OCI-LY7 (cell line): ENCODE measurements around the gene ZNRF3. TPM values are rescaled to one million over a fixed set of nuclear protein-coding genes. Genes with fewer than 3 reads are reported as not detected.

Experiments
- BruUV-seq: library from RNA; stranded (reverse); fragments of 400-500 nt; replicated peaks from 2 replicates; lab custom pipeline; 2021; lab: Mats Ljungman, UMichigan
- CTCF ChIA-PET: fragments of 300-600 bp; sonication (Branson Sonifier 250); formaldehyde crosslinking; loops from one replicate; lab custom pipeline; 2022; ENCODE audit warnings: antibody characterized with exemption; ENCODE audit not compliant: unreplicated experiment; lab: Charles Lee
- POLR2A ChIA-PET: fragments of 300-600 bp; sonication (Branson Sonifier 250); formaldehyde crosslinking; loops from one replicate; lab custom pipeline; 2022; ENCODE audit warnings: antibody characterized with exemption; lab: Charles Lee
- DNase-seq: peaks from one replicate; pipeline ENCODE4 v3.0.0-alpha.2; 2015; ENCODE audit warnings: low spot score
- H2AFZ ChIP-seq: fragments of 200-600 bp; sonication (generic), shearing (Covaris generic); 2 replicates; pipeline ENCODE4 v1.6.1; 2014; ENCODE audit warnings: mild to moderate bottlenecking, antibody characterized with exemption, low read length, moderate library complexity
- H3K27ac ChIP-seq: fragments of 200-600 bp; sonication (generic); 2 replicates; pipeline ENCODE4 v1.5.1; 2014; ENCODE audit warnings: mixed run types, low read depth, mild to moderate bottlenecking, moderate library complexity, low read length, inconsistent platforms; ENCODE audit not compliant: poor library complexity, severe bottlenecking
- H3K36me3 ChIP-seq: fragments of 200-600 bp; sonication (generic); 2 replicates; pipeline ENCODE4 v1.6.1; 2014; ENCODE audit warnings: mild to moderate bottlenecking, antibody characterized with exemption, low read length, moderate library complexity, mixed read lengths; ENCODE audit not compliant: insufficient read depth
- H3K4me1 ChIP-seq: fragments of 200-600 bp; sonication (generic); 2 replicates; pipeline ENCODE4 v1.5.1; 2014; ENCODE audit warnings: mild to moderate bottlenecking, low read length; ENCODE audit not compliant: insufficient read depth, poor library complexity, severe bottlenecking
- H3K4me2 ChIP-seq: fragments of 200-600 bp; sonication (generic); 2 replicates; pipeline ENCODE4 v1.6.1; 2014; ENCODE audit warnings: mild to moderate bottlenecking, low read length
- H3K4me3 ChIP-seq: fragments of 200-600 bp; sonication (generic); 2 replicates; pipeline ENCODE4 v1.5.1; 2014; ENCODE audit warnings: mild to moderate bottlenecking, low read depth, low read length; ENCODE audit not compliant: poor library complexity, severe bottlenecking
- H3K79me2 ChIP-seq: fragments of 200-600 bp; sonication (generic); 2 replicates; pipeline ENCODE4 v1.6.1; 2016; ENCODE audit warnings: low read depth, mild to moderate bottlenecking, low read length, moderate library complexity, mixed read lengths; ENCODE audit not compliant: insufficient read depth
- H3K9me2 ChIP-seq: fragments of 200-600 bp; sonication (generic); 2 replicates; pipeline ENCODE4 v1.6.1; 2016; ENCODE audit warnings: mild to moderate bottlenecking, low read length, mixed read lengths; ENCODE audit not compliant: insufficient read depth
- H3K9me3 ChIP-seq: fragments of 200-600 bp; sonication (generic); 2 replicates; pipeline ENCODE4 v1.6.1; 2014; ENCODE audit warnings: mild to moderate bottlenecking, mixed run types, low read length, mixed read lengths
- H4K20me1 ChIP-seq: fragments of 200-600 bp; sonication (generic); 2 replicates; pipeline ENCODE4 v1.6.1; 2014; ENCODE audit warnings: mild to moderate bottlenecking, antibody characterized with exemption, low read length, moderate library complexity, mixed read lengths; ENCODE audit not compliant: insufficient read depth
- CTCF ChIP-seq: fragments of 200-600 bp; sonication (generic); conservative IDR thresholded peaks from 2 replicates; pipeline ENCODE4 v1.5.1; 2014; ENCODE audit warnings: mild to moderate bottlenecking, antibody characterized with exemption, low read length, moderate library complexity, mixed read lengths
- EZH2phosphoT487 ChIP-seq: fragments of 200-600 bp; sonication (generic); IDR thresholded peaks from 2 replicates; pipeline ENCODE4 v1.6.1; 2018; ENCODE audit warnings: low read depth, borderline replicate concordance, mild to moderate bottlenecking, mixed run types, antibody characterized with exemption, low read length, moderate library complexity, mixed read lengths
- intact Hi-C: fragments of 100-400 bp; cut with micrococcal nuclease; formaldehyde crosslinking; loops from one replicate; pipeline ENCODE4 v1.10.0; 2022; ENCODE audit not compliant: unreplicated experiment
- total RNA-seq, 2 experiments: library from RNA; depleted of rRNA in 1 of 2; stranded (reverse); fragments of >200 nt in 1 of 2; shearing (Covaris generic) in 1 of 2; gene quantifications; 2 replicates each; pipeline ENCODE4 v1.2.3, GENCODE V29; 2014 to 2022

The ZNRF3 gene
- total RNA-seq, 2 experiments from 2014 or later, result 3.6 to 3.9 TPM

GRCh38 chr22:29018293-29019189 lies 135.2 kb downstream of the ZNRF3 start:
- Histone ChIP-seq H3K9me2 (no peaks in the 10 kb centered on the region), H3K36me3 (no peaks in the 10 kb centered on the region), H3K4me1 (peaks cover 6% of the 10 kb centered on the region), H3K79me2 (no peaks in the 10 kb centered on the region), H2AFZ (no peak overlapping the region), H3K27ac (no peak overlapping the region), H3K9me3 (no peaks in the 10 kb centered on the region), H4K20me1 (no peaks in the 10 kb centered on the region), H3K4me3 (no peak overlapping the region), H3K4me2 (no peak overlapping the region)
- intact Hi-C loops, result no loop called here
- CTCF ChIA-PET, result no interaction called here
- TF ChIP-seq CTCF, result no peak
- TF ChIP-seq EZH2phosphoT487, result no peak
- DNase-seq, result no peak
- BruUV-seq, result no TSS peak
- POLR2A ChIA-PET, result interaction anchor here (0.6 kb wide), 1 partner anchor 26 kb away, joined by 3 read pairs; no protein-coding TSS in a partner anchor

- Histone ChIP-seq H3K4me1 (no peaks in the 10 kb centered on the region), H3K4me3 (no peak overlapping the region), H4K20me1 (no peaks in the 10 kb centered on the region), H3K9me3 (no peaks in the 10 kb centered on the region), H3K79me2 (no peaks in the 10 kb centered on the region), H3K36me3 (no peaks in the 10 kb centered on the region), H3K9me2 (no peaks in the 10 kb centered on the region), H3K27ac (no peak overlapping the region), H3K4me2 (no peak overlapping the region), H2AFZ (no peak overlapping the region)
- DNase-seq, result no peak
- intact Hi-C loops, result no loop called here
- no TSS peak for BruUV-seq
- ChIA-PET POLR2A (no interaction called here), CTCF (no interaction called here)
- TF ChIP-seq EZH2phosphoT487 (no peak), CTCF (no peak)
Measured at GRCh38 chr22:29022101-29022817, 138.9 kb downstream of the ZNRF3 start.
